Duodenal mucosa (tissue), 2 donors: ENCODE measurements around the gene OR8D2.
"Not testable (repeated sequence)": the region's sequence is repeated elsewhere in the genome, so short reads cannot be mapped to it uniquely, and the experiment has no call there.

Source experiments
- H3K27ac ChIP-seq: one replicate; pipeline ENCODE4 v1.7.0; 2013; ENCODE audit warnings: low read depth, low read length
- H3K27me3 ChIP-seq, 2 donors: one replicate each; pipeline ENCODE4 v1.7.0; 2013; ENCODE audit warnings: low read length in 2 of 2, control low read depth in 1 of 2; ENCODE audit not compliant: insufficient read depth in 2 of 2, control insufficient read depth in 1 of 2
- H3K36me3 ChIP-seq, 2 donors: one replicate each; pipeline ENCODE4 v1.7.0; 2013; ENCODE audit warnings: low read length in 2 of 2, control low read depth in 1 of 2; ENCODE audit not compliant: insufficient read depth in 2 of 2, control insufficient read depth in 1 of 2
- H3K4me1 ChIP-seq, 2 donors: one replicate each; pipeline ENCODE4 v1.7.0; 2013; ENCODE audit warnings: low read length in 2 of 2, control low read depth in 1 of 2; ENCODE audit not compliant: insufficient read depth in 2 of 2, control insufficient read depth in 1 of 2
- H3K4me3 ChIP-seq, 2 donors: one replicate each; pipeline ENCODE4 v1.7.0; 2013; ENCODE audit warnings: low read length in 2 of 2, low read depth in 1 of 2
- H3K9ac ChIP-seq, 2 donors: one replicate each; pipeline ENCODE4 v1.7.0; 2013; ENCODE audit warnings: low read length in 2 of 2, low read depth in 1 of 2
- H3K9me3 ChIP-seq, 2 donors: one replicate each; pipeline ENCODE4 v1.7.0; 2013; ENCODE audit warnings: low read length in 2 of 2, control low read depth in 1 of 2; ENCODE audit not compliant: control insufficient read depth in 1 of 2

Gene OR8D2

GRCh38 chr11:124296016-124296415 lies 24.0 kb downstream of the OR8D2 start:
- no peaks in the 10 kb centered on the region for H3K36me3 ChIP-seq
- H3K9ac ChIP-seq = no peak overlapping the region
- no peak overlapping the region for H3K27ac ChIP-seq
- no peaks in the 10 kb centered on the region for H3K9me3 ChIP-seq
- H3K4me3 ChIP-seq = no peak overlapping the region
- H3K4me1 ChIP-seq = no peaks in the 10 kb centered on the region
- no peaks in the 10 kb centered on the region for H3K27me3 ChIP-seq

DNA sequence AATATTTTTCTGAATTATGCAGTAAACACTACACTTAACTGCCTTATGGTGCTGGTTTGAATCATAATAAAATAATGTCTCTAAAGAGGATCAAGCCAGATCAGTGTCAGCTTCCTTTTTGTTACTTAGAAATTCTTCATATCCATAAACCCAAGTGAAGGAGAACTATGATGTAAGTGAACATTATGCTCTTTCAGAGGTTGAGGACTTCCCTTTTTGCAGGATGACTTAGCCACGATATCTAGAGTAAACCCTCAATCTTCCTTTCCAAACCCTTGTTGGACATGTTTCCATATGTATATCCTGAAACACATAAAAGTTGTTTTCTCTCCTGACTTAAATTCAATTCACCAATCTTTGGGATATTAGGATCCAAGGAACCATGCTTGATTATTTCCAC lies 25.3 kb downstream of the OR8D2 start:
- Histone ChIP-seq H3K27me3 (no peaks in the 10 kb centered on the region), H3K36me3 (no peaks in the 10 kb centered on the region), H3K4me1 (no peaks in the 10 kb centered on the region), H3K27ac (no peak overlapping the region), H3K4me3 (no peak overlapping the region), H3K9me3 (no peaks in the 10 kb centered on the region), H3K9ac (no peak overlapping the region)

- no peaks in the 10 kb centered on the region for H3K36me3 ChIP-seq
- H3K27me3 ChIP-seq = no peaks in the 10 kb centered on the region
- H3K4me1 ChIP-seq = no peaks in the 10 kb centered on the region
- H3K27ac ChIP-seq = no peak overlapping the region
- H3K4me3 ChIP-seq = no peak overlapping the region
- no peaks in the 10 kb centered on the region for H3K9me3 ChIP-seq
- H3K9ac ChIP-seq = no peak overlapping the region
Measured at GRCh38 chr11:124285610-124286344, 34.2 kb downstream of the OR8D2 start.

GRCh38 chr11:124278261-124278660 lies 41.7 kb downstream of the OR8D2 start:
- no peaks in the 10 kb centered on the region for H3K27me3 ChIP-seq
- H3K4me3 ChIP-seq = no peak overlapping the region
- no peak overlapping the region for H3K27ac ChIP-seq
- H3K36me3 ChIP-seq = no peaks in the 10 kb centered on the region
- no peaks in the 10 kb centered on the region for H3K9me3 ChIP-seq
- no peak overlapping the region for H3K9ac ChIP-seq
- H3K4me1 ChIP-seq = no peaks in the 10 kb centered on the region

DNA sequence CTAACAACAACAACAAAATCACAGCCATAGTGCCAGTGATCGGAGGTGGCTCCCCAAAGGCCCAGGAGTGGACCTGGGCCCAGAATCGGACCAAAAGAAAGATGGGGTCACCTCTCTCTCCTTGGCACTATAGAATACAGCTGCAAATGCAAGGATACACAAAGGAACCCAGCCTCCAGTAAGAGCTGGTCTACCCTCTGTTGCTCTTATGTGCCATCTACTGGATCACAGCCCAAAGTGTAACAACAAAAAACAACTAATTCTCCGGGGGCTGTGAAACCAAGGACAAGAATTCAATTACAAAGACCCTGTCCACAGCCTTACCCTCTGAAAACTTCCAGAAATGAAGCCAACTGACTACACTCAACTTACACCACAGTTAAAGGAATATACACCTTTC lies 42.2 kb downstream of the OR8D2 start:
- no peaks in the 10 kb centered on the region for H3K4me1 ChIP-seq
- no peaks in the 10 kb centered on the region for H3K36me3 ChIP-seq
- H3K27me3 ChIP-seq = no peaks in the 10 kb centered on the region
- no peak overlapping the region for H3K27ac ChIP-seq
- H3K4me3 ChIP-seq = no peak overlapping the region
- no peak overlapping the region for H3K9ac ChIP-seq
- H3K9me3 ChIP-seq = no peaks in the 10 kb centered on the region

DNA sequence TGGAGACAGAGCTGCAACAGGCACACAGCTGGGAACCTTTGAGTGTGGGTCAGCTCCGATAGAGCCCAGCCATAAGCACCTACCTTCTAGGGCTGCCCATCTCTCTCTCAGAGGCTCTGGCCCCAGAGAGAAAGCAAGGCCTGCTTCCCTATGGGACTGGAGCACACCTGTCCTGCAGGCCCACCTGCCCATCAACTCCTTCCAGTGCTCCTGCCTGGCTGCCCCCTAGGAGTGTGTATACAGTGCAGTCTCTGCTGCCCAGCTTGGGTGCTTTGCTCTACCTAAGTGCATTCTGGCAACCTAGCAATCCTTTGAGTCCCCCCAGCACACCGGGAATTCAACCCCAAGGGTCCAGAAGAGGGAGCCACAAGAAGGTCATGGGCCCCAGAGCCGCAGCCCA lies 42.8 kb downstream of the OR8D2 start:
- Histone ChIP-seq H3K4me3 (no peak overlapping the region), H3K27me3 (no peaks in the 10 kb centered on the region), H3K27ac (no peak overlapping the region)

DNA sequence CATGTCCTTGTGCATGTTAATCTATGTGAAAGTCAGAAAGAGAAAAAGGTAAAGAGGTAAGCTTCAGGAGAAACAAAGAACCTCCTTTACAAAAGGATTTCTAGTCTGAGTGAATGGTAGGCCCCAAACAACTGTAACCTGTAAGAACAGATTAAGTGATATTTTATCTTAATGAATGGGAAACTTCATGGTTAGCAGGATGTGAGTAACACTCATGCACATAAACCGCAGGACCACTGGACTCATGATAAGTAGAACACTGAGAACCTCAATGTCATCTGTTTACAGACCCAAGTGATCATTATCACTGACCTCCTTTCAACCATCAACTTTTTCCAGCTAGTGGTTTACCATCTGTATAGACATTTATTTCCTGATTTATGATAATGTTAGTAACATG lies 43.9 kb downstream of the OR8D2 start:
- Histone ChIP-seq H3K9ac (no peak overlapping the region), H3K27me3 (no peaks in the 10 kb centered on the region), H3K36me3 (no peaks in the 10 kb centered on the region), H3K4me1 (no peaks in the 10 kb centered on the region), H3K27ac (no peak overlapping the region), H3K4me3 (no peak overlapping the region), H3K9me3 (no peaks in the 10 kb centered on the region)

More for the DNA sequence above, 42.8 kb downstream of the OR8D2 start:
- no peaks in the 10 kb centered on the region for H3K4me1 ChIP-seq
- H3K36me3 ChIP-seq = no peaks in the 10 kb centered on the region
- no peak overlapping the region for H3K9ac ChIP-seq
- no peaks in the 10 kb centered on the region for H3K9me3 ChIP-seq

DNA sequence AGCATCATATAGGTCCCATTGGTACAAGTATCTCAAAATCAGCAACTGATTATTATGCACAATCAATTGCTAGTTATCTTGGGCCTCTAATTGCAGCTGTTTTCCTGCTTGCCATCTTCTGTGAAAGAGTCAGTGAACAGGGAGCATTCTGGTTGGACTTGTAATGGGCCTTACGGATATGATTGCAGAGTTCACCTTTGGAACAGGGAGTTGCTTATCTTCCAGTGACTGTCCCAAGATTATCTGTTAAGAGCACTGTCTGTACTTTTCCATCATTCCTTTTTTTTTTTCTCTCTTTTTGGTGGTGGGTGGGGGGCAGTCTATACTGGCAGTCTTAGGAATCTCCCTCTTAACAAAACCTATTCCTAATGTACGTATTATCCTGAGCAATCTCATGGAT lies 46.0 kb downstream of the OR8D2 start:
- Histone ChIP-seq H3K36me3 (no peaks in the 10 kb centered on the region), H3K9ac (no peak overlapping the region), H3K9me3 (no peaks in the 10 kb centered on the region), H3K4me1 (no peaks in the 10 kb centered on the region), H3K27me3 (no peaks in the 10 kb centered on the region), H3K4me3 (no peak overlapping the region), H3K27ac (no peak overlapping the region)

GRCh38 chr11:124270886-124271285 lies 49.1 kb downstream of the OR8D2 start:
- not testable (repeated sequence) for H3K36me3 ChIP-seq, H3K9ac ChIP-seq, H3K27me3 ChIP-seq

More at GRCh38 chr11:124270886-124271285, 49.1 kb downstream of the OR8D2 start:
- not testable (repeated sequence) for H3K27ac ChIP-seq, H3K4me3 ChIP-seq, H3K4me1 ChIP-seq, H3K9me3 ChIP-seq
